ENCODE data around the gene EML6.

The EML6 gene

GRCh38 chr2:54758951-54759350, 35.5 kb downstream of the EML6 start:
- DNase-seq: no peak

GRCh38 chr2:54760310-54760709, 36.8 kb downstream of the EML6 start:
- DNase-seq: no peak

- DNase-seq: peak; percentile 36
These were observed 40.3 kb downstream of the EML6 start for GRCh38 chr2:54763636-54764291.

GRCh38 chr2:54767921-54768320, 44.5 kb downstream of the EML6 start:
- no peak for DNase-seq

GRCh38 chr2:54768772-54769428, 45.4 kb downstream of the EML6 start:
- DNase-seq: no peak

GRCh38 chr2:54770211-54770610, 46.7 kb downstream of the EML6 start:
- no peak for DNase-seq

- DNase-seq: no peak
These were observed 47.2 kb downstream of the EML6 start for GRCh38 chr2:54770676-54771075.

- DNase-seq: no peak
These were observed 47.9 kb downstream of the EML6 start for GRCh38 chr2:54771166-54771885.

- DNase-seq: no peak
These were observed 48.6 kb downstream of the EML6 start for GRCh38 chr2:54772110-54772509.

- no peak for DNase-seq
These were observed 49.1 kb downstream of the EML6 start for GRCh38 chr2:54772531-54772930.

GRCh38 chr2:54773233-54773632, 49.8 kb downstream of the EML6 start:
- DNase-seq: no peak

- no peak for DNase-seq
These were observed 50.4 kb downstream of the EML6 start for GRCh38 chr2:54773838-54774237.

- DNase-seq: peak; percentile 16
These were observed 52.2 kb downstream of the EML6 start for GRCh38 chr2:54775710-54776109.

GRCh38 chr2:54776494-54776893, 53.0 kb downstream of the EML6 start:
- DNase-seq: no peak

GRCh38 chr2:54783349-54783748, 59.9 kb downstream of the EML6 start:
- DNase-seq: no peak

- DNase-seq: no peak
These were observed 63.8 kb downstream of the EML6 start for GRCh38 chr2:54787270-54787669.

- DNase-seq: no peak
These were observed 64.4 kb downstream of the EML6 start for GRCh38 chr2:54787755-54788366.

- no peak for DNase-seq
These were observed 66.4 kb downstream of the EML6 start for GRCh38 chr2:54789878-54790277.

GRCh38 chr2:54791831-54792230, 68.4 kb downstream of the EML6 start:
- no peak for DNase-seq

- DNase-seq: no peak
These were observed 73.8 kb downstream of the EML6 start for GRCh38 chr2:54797307-54797706.

GRCh38 chr2:54801352-54801751, 77.9 kb downstream of the EML6 start:
- no peak for DNase-seq

- peak; percentile 69 for DNase-seq
These were observed 80.6 kb downstream of the EML6 start for GRCh38 chr2:54803783-54804751.

- no peak for DNase-seq
These were observed 81.8 kb downstream of the EML6 start for GRCh38 chr2:54805255-54805654.

Measured in hematopoietic multipotent progenitor cell treated with erythropoietin and hydrocortisone succinate and interleukin-3 and kit ligand, for 6 days (in vitro differentiated cells).